Fibroblast of gingiva (primary cell): Measurements from ENCODE around the gene OR12D1.
"Not testable (repeated sequence)": the region's sequence is repeated elsewhere in the genome, so short reads cannot be mapped to it uniquely, and the experiment has no call there.

Experiments used
- DNase-seq: peaks from one replicate; pipeline ENCODE4 v3.0.0-alpha.2; 2011; ENCODE audit warnings: low read depth

OR12D1 gene

DNA sequence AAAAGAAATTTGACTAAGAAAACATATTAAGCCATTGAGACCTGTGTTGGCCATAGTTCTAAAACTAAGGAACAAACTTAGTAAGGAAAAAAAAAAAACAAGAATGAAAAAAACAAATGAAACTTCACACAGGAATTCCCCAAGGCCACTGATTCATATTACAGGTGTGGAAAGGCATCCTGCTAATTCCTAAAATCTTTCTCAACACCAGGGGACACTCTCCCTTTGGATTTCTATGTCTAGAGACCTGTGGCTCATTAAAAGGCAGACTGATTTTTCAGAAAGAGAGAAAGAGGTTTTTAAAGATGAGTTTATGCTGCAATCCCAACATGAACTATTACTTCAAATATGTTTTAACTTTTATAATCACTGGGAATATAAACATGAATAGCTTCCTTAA lies at the start of gene OR12D1:
Gene OR12D1 (plus strand): TSS at position 341 of the 400 bp plus-strand sequence.
- DNase-seq, result no peak

DNA sequence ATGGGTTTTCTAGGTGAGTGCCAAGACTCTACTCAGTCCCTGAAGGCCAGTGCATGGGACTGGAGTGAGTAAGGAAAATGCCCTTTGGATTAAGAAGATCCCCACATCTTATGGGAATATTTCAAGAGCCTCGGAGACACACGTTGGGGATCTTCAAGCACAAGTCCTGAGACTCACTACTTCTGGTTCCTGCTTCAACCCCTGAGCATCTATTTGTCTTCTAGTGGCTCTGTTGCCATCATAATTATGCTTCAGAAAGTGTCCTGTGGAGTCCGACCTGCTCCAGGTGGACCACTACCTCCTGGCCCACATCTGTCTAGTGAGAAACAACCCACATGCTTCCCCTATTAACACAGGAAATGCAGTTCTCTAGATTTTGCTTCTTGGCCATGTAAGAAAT lies 46.0 kb upstream of the OR12D1 start, which contains the start of gene OR5V1:
Gene OR5V1 (minus strand): TSS at position 101 of the 400 bp plus-strand sequence. CDS start 12,670 bp downstream, outside the sequence.
- DNase-seq, result no peak

DNA sequence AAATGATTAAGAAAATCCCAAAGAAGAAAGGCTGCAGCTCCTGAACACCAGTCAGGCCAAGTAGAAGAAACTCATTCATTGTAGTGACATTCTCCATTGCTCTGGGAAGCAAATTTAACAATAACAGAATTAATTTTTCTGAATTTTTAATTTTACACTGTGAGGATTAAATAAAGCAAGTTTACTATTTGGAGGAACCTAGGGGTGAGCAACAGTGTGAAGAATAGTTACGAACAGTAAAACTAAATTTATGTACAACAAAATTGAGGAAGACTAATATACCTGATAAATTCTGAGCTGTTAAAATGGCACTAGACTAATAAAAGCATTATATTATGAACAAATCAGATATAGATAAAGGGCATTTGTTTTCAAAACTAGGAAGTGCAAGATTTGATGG lies 39.5 kb upstream of the OR12D1 start, which contains the start of gene OR12D3:
Gene OR12D3 (minus strand): TSS at position 101 of the 400 bp plus-strand sequence. CDS start 4 bp downstream, at position 97.
- no peak for DNase-seq

DNA sequence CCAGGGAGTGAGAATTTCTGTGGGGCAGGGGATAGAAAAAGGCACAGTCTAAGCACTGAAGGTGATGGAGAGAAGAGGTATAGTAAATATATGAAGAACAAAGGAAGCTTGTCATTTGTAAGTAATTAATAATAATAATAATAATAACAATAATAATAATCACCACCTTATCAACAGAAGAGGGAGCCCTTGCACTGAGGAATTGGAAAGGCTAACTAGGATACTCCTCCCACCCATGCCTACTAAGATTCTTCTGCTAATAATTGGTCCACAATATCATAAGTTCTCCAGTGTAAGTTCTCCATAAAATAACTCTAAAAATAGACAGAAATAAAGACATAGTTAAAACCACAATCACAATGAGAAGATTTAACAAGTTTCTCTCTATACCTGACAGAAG lies 38.7 kb upstream of the OR12D1 start:
- no peak for DNase-seq

- DNase-seq, result no peak
These were observed 26.2 kb upstream of the OR12D1 start for GRCh38 chr6:29388533-29388932.

- DNase-seq, result no peak
These were observed 19.4 kb upstream of the OR12D1 start, which contains the start of gene OR12D2 for GRCh38 chr6:29395331-29395730. Gene OR12D2 (plus strand): TSS chr6:29395631. CDS start chr6:29396700, 1,069 bp downstream.

DNA sequence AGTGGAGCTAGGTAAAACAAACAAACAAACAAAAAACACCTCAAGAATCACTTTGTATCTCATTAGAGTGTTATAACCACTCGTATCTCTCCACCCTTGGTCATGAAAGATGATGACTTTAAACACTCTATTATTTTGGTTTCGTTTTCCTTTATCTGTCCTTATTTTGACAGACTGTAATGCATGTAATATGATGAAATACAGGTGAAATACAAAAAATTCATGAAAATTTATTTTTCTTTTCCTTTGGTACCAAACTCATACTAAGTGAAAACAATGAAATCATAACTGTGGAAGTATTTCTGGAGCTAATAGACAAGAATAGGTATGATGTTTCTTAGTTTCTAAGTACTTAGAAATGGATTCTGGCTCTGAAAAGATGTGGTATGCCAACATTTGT lies 15.2 kb upstream of the OR12D1 start:
- no peak for DNase-seq

- DNase-seq, result no peak
These were observed 10.9 kb upstream of the OR12D1 start for GRCh38 chr6:29403801-29404200.

GRCh38 chr6:29419516-29419915 lies 4.8 kb downstream of the OR12D1 start:
- no peak for DNase-seq

- no peak for DNase-seq
These were observed 9.4 kb downstream of the OR12D1 start for GRCh38 chr6:29424168-29424567.

- DNase-seq, result no peak
These were observed 9.8 kb downstream of the OR12D1 start for GRCh38 chr6:29424575-29424974.

GRCh38 chr6:29425075-29425474 lies 10.3 kb downstream of the OR12D1 start:
- DNase-seq, result no peak

DNA sequence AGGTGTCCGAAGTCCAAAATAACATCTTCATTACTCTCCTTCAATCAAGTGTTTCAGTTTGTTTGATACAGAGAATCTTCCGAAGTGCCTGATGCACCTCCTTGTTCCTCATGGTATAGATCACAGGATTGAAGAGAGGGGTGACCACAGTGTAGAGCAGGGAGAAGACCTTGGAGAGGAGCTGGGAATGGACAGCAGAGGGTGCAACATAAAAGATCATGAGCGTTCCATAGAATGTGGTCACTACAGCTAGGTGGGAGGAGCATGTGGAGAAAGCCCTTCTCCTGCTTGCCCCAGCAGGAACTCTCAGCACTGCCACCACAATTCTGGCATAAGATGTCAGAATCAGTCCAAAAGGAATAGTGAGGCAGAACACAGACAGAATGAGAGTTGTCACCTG lies 11.9 kb downstream of the OR12D1 start:
- no peak for DNase-seq

- not testable (repeated sequence) for DNase-seq
These were observed 22.0 kb downstream of the OR12D1 start for GRCh38 chr6:29436730-29437129.

GRCh38 chr6:29439006-29439405 lies 24.3 kb downstream of the OR12D1 start, which contains the start of gene OR10C1:
Gene OR10C1 (plus strand): TSS chr6:29439306. CDS start chr6:29440016, 710 bp downstream.
- DNase-seq, result no peak

DNA sequence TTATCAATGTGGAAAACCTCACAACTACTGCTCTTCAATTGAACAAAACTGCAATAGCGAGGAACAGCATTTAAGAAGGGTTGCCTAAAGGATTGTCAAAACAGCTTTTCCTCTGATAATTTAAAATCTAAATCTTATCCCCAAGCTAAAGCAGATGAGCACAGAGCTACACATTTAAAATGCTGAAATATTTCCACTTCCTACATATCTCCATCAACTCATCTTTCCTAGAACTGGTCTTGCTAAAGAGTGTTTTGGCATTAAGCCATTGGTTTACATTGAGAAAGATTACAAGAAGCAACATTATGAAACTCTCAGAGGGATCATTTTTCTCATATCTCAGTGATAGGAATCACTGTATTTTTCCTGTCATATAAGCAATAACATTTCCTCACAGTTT lies 28.0 kb downstream of the OR12D1 start:
- no peak for DNase-seq

DNA sequence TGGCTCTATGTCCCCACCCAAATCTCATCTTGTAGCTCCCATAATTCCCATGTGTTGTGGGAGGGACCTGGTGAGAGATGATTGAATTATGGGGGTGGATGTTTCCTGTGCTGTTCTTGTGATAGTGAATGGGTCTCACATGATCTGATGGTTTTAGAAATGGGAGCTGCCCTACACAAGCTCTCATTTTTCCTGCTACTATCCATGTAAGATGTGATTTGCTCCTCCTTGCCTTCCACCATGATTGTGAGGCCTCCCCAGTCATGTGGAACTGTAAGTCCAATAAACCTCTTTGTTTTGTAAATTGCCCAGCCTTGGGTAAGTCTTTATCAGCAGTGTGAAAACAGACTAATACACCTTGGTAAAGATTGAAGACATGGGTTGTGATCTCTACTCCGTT lies 29.3 kb downstream of the OR12D1 start:
- DNase-seq, result not testable (repeated sequence)

DNA sequence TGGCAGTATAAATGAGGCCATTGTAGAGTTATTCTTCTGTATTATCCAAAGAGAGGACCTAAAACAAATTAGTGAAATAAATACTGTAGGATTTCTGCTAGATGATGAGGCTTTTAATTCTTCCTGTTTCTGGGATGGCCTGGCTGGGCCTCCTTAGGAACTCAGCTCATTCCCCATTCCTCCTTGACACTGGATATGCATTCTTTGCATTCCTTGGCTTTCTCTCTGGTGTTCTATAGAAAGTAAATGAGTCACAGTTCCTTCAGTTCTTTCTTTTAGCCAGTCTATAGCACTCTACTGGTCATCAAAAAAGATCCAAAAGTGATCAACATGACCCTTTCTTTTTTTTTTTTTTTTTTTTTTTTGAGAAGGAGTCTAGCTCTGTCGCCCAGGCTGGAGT lies 32.9 kb downstream of the OR12D1 start:
- no peak for DNase-seq

DNA sequence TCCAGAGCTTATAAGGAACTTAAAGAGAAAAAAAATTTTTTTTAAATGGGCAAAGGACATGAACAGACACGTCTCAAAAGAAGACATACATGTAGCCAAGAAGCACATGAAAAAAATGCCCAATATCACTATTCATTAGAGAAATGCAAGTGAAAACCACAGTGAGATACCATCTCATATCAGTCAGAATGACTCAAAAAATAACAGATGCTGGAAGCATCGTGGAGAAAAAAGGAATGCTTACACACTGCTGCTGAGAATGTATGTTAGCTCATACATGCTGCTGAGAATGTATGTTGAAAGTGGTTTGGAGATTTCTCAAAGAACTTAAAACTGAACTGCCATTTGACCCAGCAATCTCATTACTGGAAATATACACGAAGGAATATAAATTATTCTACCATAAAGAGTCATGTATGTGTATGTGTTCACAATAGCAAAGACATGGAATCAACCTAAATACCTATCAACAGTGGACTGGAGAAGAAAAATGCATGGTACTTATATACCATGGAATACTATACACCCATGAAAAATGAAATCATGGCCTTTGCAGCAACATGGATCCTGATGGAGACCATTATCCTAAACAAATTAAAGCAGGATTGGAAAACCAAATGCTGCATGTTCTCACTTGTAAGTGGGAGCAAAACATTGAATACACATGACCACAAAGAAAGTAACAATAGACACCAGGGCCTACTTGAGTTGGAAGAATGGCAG lies 36.9 kb downstream of the OR12D1 start:
- DNase-seq, result no peak

GRCh38 chr6:29456971-29457370 lies 42.2 kb downstream of the OR12D1 start, which contains the start of the genes OR11A1 and OR2H1:
Gene OR11A1 (minus strand): TSS chr6:29457071. CDS start chr6:29427641, 29,430 bp downstream.
Gene OR2H1 (plus strand): TSS chr6:29457155. CDS start chr6:29461770, 4,615 bp downstream.
- no peak for DNase-seq

DNA sequence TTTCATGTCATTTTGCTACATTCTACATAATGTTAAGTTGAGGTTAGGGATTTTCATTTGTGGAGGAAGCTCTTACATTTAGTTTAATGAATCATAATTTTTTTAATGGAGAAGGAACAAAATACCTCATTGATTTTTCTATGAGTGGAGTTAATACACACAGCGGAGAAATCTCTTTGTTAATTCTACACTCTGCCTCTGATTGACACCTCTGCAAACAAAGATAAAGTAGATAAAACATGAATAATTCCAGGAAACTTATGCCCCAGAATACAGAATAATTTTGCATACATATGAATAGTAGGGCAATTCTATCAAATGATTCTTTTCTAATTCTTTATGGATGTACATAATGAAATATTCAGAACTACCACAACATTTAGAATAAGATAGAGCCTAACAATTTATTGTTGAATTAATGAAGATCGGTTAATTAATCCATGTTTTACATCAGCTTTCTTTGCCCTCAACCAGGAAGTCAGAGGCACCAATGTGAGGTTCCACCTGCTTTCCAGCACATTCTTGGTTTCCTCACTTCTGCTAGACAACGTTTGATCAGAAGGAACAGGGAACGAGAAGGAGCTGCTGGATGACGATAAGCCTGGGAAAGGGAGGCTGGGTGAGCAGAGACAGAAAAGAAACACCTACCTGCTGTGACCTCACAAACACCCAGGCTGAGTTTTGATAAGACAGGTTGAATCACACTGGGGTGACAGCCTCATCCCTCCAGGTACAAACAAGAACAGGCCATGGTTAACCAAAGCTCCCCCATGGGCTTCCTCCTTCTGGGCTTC lies 46.5 kb downstream of the OR12D1 start:
- no peak for DNase-seq

GRCh38 chr6:29462022-29462421 lies 47.3 kb downstream of the OR12D1 start:
- DNase-seq, result no peak

GRCh38 chr6:29465279-29465678 lies 50.6 kb downstream of the OR12D1 start:
- no peak for DNase-seq
